ENCODE results near the gene DAPP1. TPM values are rescaled to one million over a fixed set of nuclear protein-coding genes. Genes with fewer than 3 reads are reported as not detected.

DAPP1 gene
- total and polyA plus RNA-seq, 2 of the 8 experiments (the other 6 are each of a cell fraction or from before 2014, with no cell fraction given) = not detected

DNA sequence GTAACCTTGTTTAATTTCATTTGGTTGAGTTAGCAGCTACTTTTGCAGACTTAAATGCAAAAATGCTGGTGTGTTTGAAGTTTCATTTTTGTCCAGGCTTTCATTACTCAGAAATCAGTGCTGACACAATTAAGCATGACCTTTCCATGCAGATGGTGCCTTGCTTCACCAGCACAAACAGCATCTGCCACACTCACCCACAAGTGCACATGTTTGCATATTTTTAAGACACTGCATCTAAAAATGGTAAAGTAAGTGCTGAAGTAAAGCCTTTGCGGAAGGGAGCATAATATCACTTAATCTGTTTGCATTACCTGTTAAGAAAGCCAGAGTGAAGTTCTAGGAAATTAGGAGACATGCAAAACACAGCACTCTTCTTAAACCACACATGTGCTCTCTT lies 7.3 kb upstream of the DAPP1 start:
- no peak overlapping the region for H3K4me3 ChIP-seq (ENCODE audit: extremely low read depth in 1 of 4, insufficient read depth in 2 of 4, low read depth in 3 of 4, low read length in 4 of 4)

More for the DNA sequence above, 7.3 kb upstream of the DAPP1 start:
- H2BK5ac ChIP-seq (ENCODE audit: low read depth, low read length) = no peak overlapping the region
- FAIRE-seq (no peak), DNase-seq (ENCODE audit: low read depth in 1 of 2, low spot score in 2 of 2) (no peak)
- no peak overlapping the region for H4K5ac ChIP-seq (ENCODE audit: insufficient read length, low read depth, low read length)
- no peak overlapping the region for H2BK20ac ChIP-seq (ENCODE audit: low read length)
- H2AFZ ChIP-seq (ENCODE audit: low read length) = no peak overlapping the region
- H4K8ac ChIP-seq (ENCODE audit: extremely low read depth, insufficient read depth, low read length) = no peak overlapping the region
- H3K79me2 ChIP-seq (ENCODE audit: control insufficient read depth in 1 of 2, insufficient read depth in 2 of 2, low read length in 2 of 2) = no peaks in the 10 kb centered on the region
- no peaks in the 10 kb centered on the region for H3K9me3 ChIP-seq (ENCODE audit: insufficient read depth in 2 of 2, low read depth in 1 of 2, low read length in 1 of 2)
- no peak overlapping the region for H3K4me2 ChIP-seq (ENCODE audit: insufficient read depth in 1 of 2, low read depth in 2 of 2, low read length in 2 of 2)
- no peak overlapping the region for H2AK5ac ChIP-seq (ENCODE audit: low read depth, low read length)
- no peak overlapping the region for H3K27ac ChIP-seq (ENCODE audit: low read depth, low read length)
- TF ChIP-seq GABPA (IDR thresholded peaks at IDR 0.05; ENCODE audit: borderline replicate concordance, insufficient read depth, low read length) = no peak
- TF ChIP-seq CEBPB (IDR thresholded peaks at IDR 0.05; ENCODE audit: low read depth, low read length) = no peak
- TF ChIP-seq BACH1 (IDR thresholded peaks at IDR 0.05; ENCODE audit: low read length) = no peak
- no peak for TF ChIP-seq USF2 (IDR thresholded peaks at IDR 0.05; ENCODE audit: low read length)
- TF ChIP-seq ASH2L (IDR thresholded peaks at IDR 0.05; ENCODE audit: low read length) = no peak
- H3K9ac ChIP-seq (replicated peaks in 1 of 4; ENCODE audit: extremely low read depth in 1 of 4, low read depth in 3 of 4, low read length in 3 of 4) = no peak overlapping the region
- H4K91ac ChIP-seq (replicated peaks; ENCODE audit: insufficient read length, low read length) = no peak overlapping the region
- no peak overlapping the region for H3K23ac ChIP-seq (ENCODE audit: insufficient read length)
- no peak overlapping the region for H3K56ac ChIP-seq (replicated peaks; ENCODE audit: insufficient read length, low read depth, low read length)
- H2BK120ac ChIP-seq (replicated peaks; ENCODE audit: low read depth, low read length) = no peak overlapping the region
- WGBS, 2 experiments (ENCODE audit: extremely low coverage in 1 of 2, insufficient coverage in 1 of 2, insufficient read length in 1 of 2, insufficient replicate concordance in 2 of 2, low coverage in 1 of 2, low lambda C conversion rate in 2 of 2, missing lambda C conversion rate in 1 of 2) = 100% methylated on average over 1 of the region's 1 CpG; no CpG with 5 or more reads in 1 of the 2 experiments
- H3K23me2 ChIP-seq (ENCODE audit: low read depth, low read length) = no peaks in the 10 kb centered on the region; the same call in 1 of the 2 replicates
- no peak overlapping the region for H3K18ac ChIP-seq (ENCODE audit: extremely low read depth, low read length)
- H3K36me3 ChIP-seq (ENCODE audit: control insufficient read depth in 2 of 4, insufficient read depth in 4 of 4, low read length in 3 of 4) = no peaks in the 10 kb centered on the region
- no peak overlapping the region for H3K14ac ChIP-seq (ENCODE audit: insufficient read length)
- no peak overlapping the region for H2BK15ac ChIP-seq (ENCODE audit: low read length)
- H3K27me3 ChIP-seq (replicated peaks in 1 of 4; ENCODE audit: control insufficient read depth in 3 of 4, extremely low read depth in 1 of 4, insufficient read depth in 3 of 4, low read length in 3 of 4) = no peaks in the 10 kb centered on the region
- H2BK12ac ChIP-seq (ENCODE audit: low read depth, low read length) = no peak overlapping the region
- ChIA-PET POLR2A (ENCODE audit: partially characterized antibody) (interaction anchor here (1.9 kb wide), 1 partner anchor 246 kb away, joined by 8 read pairs; the partner anchor contains the start of gene TRMT10A), CTCF (ENCODE audit: partially characterized antibody) (interaction anchor here (0.7 to 3.5 kb wide), 29 partner anchors 9 to 607 kb away, joined by 3 to 29 read pairs (median 6); partner anchors contain the start of genes C4orf54 and TRMT10A)
- H3K79me1 ChIP-seq (ENCODE audit: low read depth, low read length) = no peaks in the 10 kb centered on the region
- peaks cover 0 to 2% (median 0%) of the 10 kb centered on the region in 4 experiments; a peak in 1 of 7 replicates for H3K4me1 ChIP-seq (replicated peaks in 1 of 4; ENCODE audit: control insufficient read depth in 3 of 4, insufficient read depth in 4 of 4, low read length in 3 of 4)
- H4K20me1 ChIP-seq (replicated peaks in 1 of 2; ENCODE audit: control insufficient read depth in 1 of 2, insufficient read depth in 2 of 2, low read length in 2 of 2) = no peaks in the 10 kb centered on the region
- H3K4ac ChIP-seq (replicated peaks; ENCODE audit: insufficient read length, low read depth, low read length) = no peak overlapping the region

All from H1 (cell line).